Trophoblast cell (in vitro differentiated cells and primary cell): ENCODE results near the gene RSPO3.

ENCODE experiments used
- DNase-seq, 2 donors: peaks; one replicate each; pipeline ENCODE4 v3.0.0-alpha.2; 2016
- H2AFZ ChIP-seq: 2 replicates; pipeline ENCODE4 v1.6.1; 2013; ENCODE audit warnings: low read length, moderate library complexity, mild to moderate bottlenecking; ENCODE audit not compliant: insufficient read depth, poor library complexity
- H2AK5ac ChIP-seq: 2 replicates; pipeline ENCODE4 v1.6.1; 2013; ENCODE audit warnings: mild to moderate bottlenecking, low read length
- H2BK120ac ChIP-seq: 2 replicates; pipeline ENCODE4 v1.6.1; 2013; ENCODE audit warnings: low read length, mild to moderate bottlenecking, moderate library complexity; ENCODE audit not compliant: insufficient read depth, poor library complexity
- H2BK12ac ChIP-seq: 2 replicates; pipeline ENCODE4 v1.6.1; 2013; ENCODE audit warnings: mild to moderate bottlenecking, low read length, moderate library complexity
- H2BK5ac ChIP-seq: 2 replicates; pipeline ENCODE4 v1.6.1; 2013; ENCODE audit warnings: low read length, low read depth, moderate library complexity, mild to moderate bottlenecking; ENCODE audit not compliant: poor library complexity
- H3K14ac ChIP-seq: 2 replicates; pipeline ENCODE4 v1.6.1; 2013; ENCODE audit warnings: mild to moderate bottlenecking, low read length
- H3K18ac ChIP-seq: 2 replicates; pipeline ENCODE4 v1.6.1; 2013; ENCODE audit warnings: mild to moderate bottlenecking, low read length
- H3K23ac ChIP-seq: 2 replicates; pipeline ENCODE4 v1.6.1; 2013; ENCODE audit warnings: low read length
- H3K27ac ChIP-seq: 2 replicates; pipeline ENCODE4 v1.5.1; 2013; ENCODE audit warnings: low read depth, mild to moderate bottlenecking, inconsistent platforms, low read length, moderate library complexity
- H3K27me3 ChIP-seq: 2 replicates; pipeline ENCODE4 v1.6.1; 2013; ENCODE audit warnings: inconsistent platforms, mild to moderate bottlenecking, low read length, moderate library complexity; ENCODE audit not compliant: insufficient read depth
- H3K36me3 ChIP-seq, 2 experiments: 1 replicate in 1 of 2; 2 replicates in 1 of 2; pipeline ENCODE4 v1.6.1; 2013; ENCODE audit warnings: low read length in 2 of 2, mild to moderate bottlenecking in 2 of 2, moderate library complexity in 1 of 2; ENCODE audit not compliant: insufficient read depth in 2 of 2, control insufficient read depth in 1 of 2
- H3K4ac ChIP-seq: 2 replicates; pipeline ENCODE4 v1.6.1; 2013; ENCODE audit warnings: low read depth, mild to moderate bottlenecking, low read length, moderate library complexity
- H3K4me1 ChIP-seq, 2 experiments: 1 replicate in 1 of 2; 2 replicates in 1 of 2; pipeline ENCODE4 v1.6.1; 2013; ENCODE audit warnings: low read length in 2 of 2, mild to moderate bottlenecking in 2 of 2, moderate library complexity in 1 of 2; ENCODE audit not compliant: insufficient read depth in 2 of 2, control insufficient read depth in 1 of 2
- H3K4me2 ChIP-seq: 2 replicates; pipeline ENCODE4 v1.6.1; 2013; ENCODE audit warnings: inconsistent platforms, mild to moderate bottlenecking, low read length, moderate library complexity
- H3K4me3 ChIP-seq: 2 replicates; pipeline ENCODE4 v1.5.1; 2013; ENCODE audit warnings: mild to moderate bottlenecking, low read depth, low read length, inconsistent platforms
- H3K79me1 ChIP-seq: one replicate; pipeline ENCODE4 v1.6.1; 2013; ENCODE audit warnings: low read length
- H3K79me2 ChIP-seq: 2 replicates; pipeline ENCODE4 v1.6.1; 2013; ENCODE audit warnings: low read length, mild to moderate bottlenecking; ENCODE audit not compliant: control insufficient read depth, insufficient read depth, poor library complexity
- H3K9ac ChIP-seq: 2 replicates; pipeline ENCODE4 v1.6.1; 2013; ENCODE audit warnings: mild to moderate bottlenecking, low read length
- H3K9me3 ChIP-seq: 2 replicates; pipeline ENCODE4 v1.6.1; 2013; ENCODE audit warnings: low read depth, mild to moderate bottlenecking, control low read depth, inconsistent platforms, low read length; ENCODE audit not compliant: insufficient read depth
- H4K12ac ChIP-seq: 2 replicates; pipeline ENCODE4 v1.6.1; 2013; ENCODE audit warnings: low read depth, mild to moderate bottlenecking, low read length, moderate library complexity
- H4K8ac ChIP-seq: 2 replicates; pipeline ENCODE4 v1.6.1; 2013; ENCODE audit warnings: low read depth, mild to moderate bottlenecking, low read length, moderate library complexity
- H4K91ac ChIP-seq: one replicate; pipeline ENCODE4 v1.6.1; 2013; ENCODE audit warnings: low read depth, mild to moderate bottlenecking, low read length, moderate library complexity
- WGBS: extraction: QIAGEN DNeasy Blood & Tissue Kit; methylation state at CpG from one replicate; pipeline ENCODE4 v1.1.7; 2013; ENCODE audit warnings: missing lambda C conversion rate; ENCODE audit not compliant: insufficient read length, insufficient coverage; ENCODE audit errors: extremely low coverage; 5-methylcytosine and 5-hydroxymethylcytosine counted together

The RSPO3 gene

GRCh38 chr6:127083231-127083962, 35.1 kb upstream of the RSPO3 start:
- Histone ChIP-seq H4K91ac (no peak overlapping the region), H3K36me3 (no peaks in the 10 kb centered on the region), H3K4me1 (no peaks in the 10 kb centered on the region), H3K23ac (no peak overlapping the region), H3K14ac (no peak overlapping the region), H3K9ac (no peak overlapping the region), H2AFZ (no peak overlapping the region), H3K27me3 (no peaks in the 10 kb centered on the region), H3K4me3 (no peak overlapping the region), H3K27ac (no peak overlapping the region), H2BK120ac (no peak overlapping the region), H3K79me2 (no peaks in the 10 kb centered on the region), H2BK12ac (no peak overlapping the region), H3K9me3 (no peaks in the 10 kb centered on the region), H2BK5ac (no peak overlapping the region), H3K18ac (no peak overlapping the region), H4K12ac (no peak overlapping the region), H3K79me1 (no peaks in the 10 kb centered on the region), H2AK5ac (no peak overlapping the region), H3K4ac (no peak overlapping the region), H3K4me2 (no peak overlapping the region), H4K8ac (no peak overlapping the region)
- DNase-seq: peak; percentile 53 to 69
- no CpG with 5 or more reads among the region's 2 CpGs for WGBS

- Histone ChIP-seq H2AK5ac (no peak overlapping the region), H3K4me3 (no peak overlapping the region), H3K27me3 (no peaks in the 10 kb centered on the region), H3K18ac (no peak overlapping the region), H2BK120ac (no peak overlapping the region), H3K79me2 (no peaks in the 10 kb centered on the region), H4K8ac (no peak overlapping the region), H3K23ac (no peak overlapping the region), H3K9me3 (no peaks in the 10 kb centered on the region), H2BK12ac (no peak overlapping the region), H3K79me1 (no peaks in the 10 kb centered on the region), H2BK5ac (no peak overlapping the region), H3K4me1 (no peaks in the 10 kb centered on the region), H2AFZ (no peak overlapping the region), H3K36me3 (no peaks in the 10 kb centered on the region), H3K4ac (no peak overlapping the region), H3K14ac (no peak overlapping the region), H4K91ac (no peak overlapping the region), H3K9ac (no peak overlapping the region), H4K12ac (no peak overlapping the region), H3K4me2 (no peak overlapping the region), H3K27ac (no peak overlapping the region)
- no CpG with 5 or more reads among the region's 2 CpGs for WGBS
- DNase-seq: no peak
Observed at GRCh38 chr6:127083963-127084310, 34.5 kb upstream of the RSPO3 start.

GRCh38 chr6:127085181-127085580, 33.3 kb upstream of the RSPO3 start:
- H3K27me3 ChIP-seq: no peaks in the 10 kb centered on the region
- no peak overlapping the region for H2BK12ac ChIP-seq
- H3K4me3 ChIP-seq: no peak overlapping the region
- H3K9ac ChIP-seq: no peak overlapping the region
- H4K12ac ChIP-seq: no peak overlapping the region
- H3K14ac ChIP-seq: no peak overlapping the region
- H4K8ac ChIP-seq: no peak overlapping the region
- no peak overlapping the region for H3K4me2 ChIP-seq
- H2AK5ac ChIP-seq: no peak overlapping the region
- no peak overlapping the region for H2AFZ ChIP-seq
- no peak overlapping the region for H3K18ac ChIP-seq
- no peaks in the 10 kb centered on the region for H3K79me1 ChIP-seq
- H2BK5ac ChIP-seq: no peak overlapping the region
- WGBS: no CpG with 5 or more reads among the region's 3 CpGs
- peak in 1 of 2 donors; percentile 32 for DNase-seq
- H4K91ac ChIP-seq: no peak overlapping the region
- H3K27ac ChIP-seq: no peak overlapping the region
- H3K4ac ChIP-seq: no peak overlapping the region
- no peak overlapping the region for H3K23ac ChIP-seq
- no peaks in the 10 kb centered on the region for H3K79me2 ChIP-seq
- no peak overlapping the region for H2BK120ac ChIP-seq
- no peaks in the 10 kb centered on the region for H3K36me3 ChIP-seq
- H3K4me1 ChIP-seq: no peaks in the 10 kb centered on the region
- H3K9me3 ChIP-seq: no peaks in the 10 kb centered on the region

GRCh38 chr6:127090051-127090450, 28.4 kb upstream of the RSPO3 start:
- DNase-seq: no peak
- Histone ChIP-seq H3K27me3 (no peaks in the 10 kb centered on the region), H2BK5ac (no peak overlapping the region), H3K4ac (no peak overlapping the region), H2BK120ac (no peak overlapping the region), H3K79me1 (no peaks in the 10 kb centered on the region), H4K91ac (no peak overlapping the region), H3K18ac (no peak overlapping the region), H3K9me3 (no peaks in the 10 kb centered on the region), H3K36me3 (no peaks in the 10 kb centered on the region), H2AFZ (no peak overlapping the region), H2AK5ac (no peak overlapping the region), H3K9ac (no peak overlapping the region), H4K8ac (no peak overlapping the region), H4K12ac (no peak overlapping the region), H3K14ac (no peak overlapping the region), H3K79me2 (no peaks in the 10 kb centered on the region), H3K27ac (no peak overlapping the region), H3K23ac (no peak overlapping the region), H3K4me2 (no peak overlapping the region), H3K4me3 (no peak overlapping the region), H3K4me1 (no peaks in the 10 kb centered on the region), H2BK12ac (no peak overlapping the region)
- WGBS: no CpG with 5 or more reads among the region's 1 CpG
